Measurements from ENCODE around the gene PIGU. TPM values are rescaled to one million over a fixed set of nuclear protein-coding genes. Genes with fewer than 3 reads are reported as not detected.

PIGU gene
- total RNA-seq, 1 donor from 2014 or later, result 20.7 TPM

DNA sequence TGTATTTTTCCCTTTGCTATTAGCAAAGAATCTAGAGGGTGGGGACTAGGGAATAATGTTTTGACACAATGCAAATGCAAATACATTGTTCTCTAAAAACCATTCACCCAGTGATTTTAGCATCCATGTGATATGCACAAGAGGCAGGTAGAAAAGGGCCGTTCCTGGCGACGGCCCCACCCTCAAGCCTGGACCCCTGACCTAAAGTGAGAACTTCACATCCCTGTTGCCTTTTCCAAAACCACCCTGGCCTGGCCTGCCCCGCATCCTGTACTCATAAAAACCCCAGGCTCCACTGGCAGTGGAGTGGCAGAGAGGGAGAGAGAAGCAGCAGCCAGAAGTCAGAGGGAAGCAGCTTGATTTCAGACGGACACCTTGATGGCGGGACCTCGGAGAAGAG is 69.8 kb downstream of the PIGU start:
- TF ChIP-seq CTCF (IDR thresholded peaks at IDR 0.05; ENCODE audit: insufficient read depth, low read length, poor library complexity, severe bottlenecking), result no peak

GRCh38 chr20:34604980-34605788 is 71.7 kb downstream of the PIGU start:
- no peaks in the 10 kb centered on the region for H3K27me3 ChIP-seq (ENCODE audit: control insufficient read depth, insufficient read depth, low read length)
- no peak for DNase-seq (ENCODE audit: low read depth)
- no peaks in the 10 kb centered on the region for H3K36me3 ChIP-seq (ENCODE audit: control insufficient read depth, insufficient read depth, low read length)
- H3K4me3 ChIP-seq (ENCODE audit: low read depth, low read length), result no peak overlapping the region
- no peak for TF ChIP-seq CTCF (IDR thresholded peaks at IDR 0.05; ENCODE audit: insufficient read depth, low read length, poor library complexity, severe bottlenecking)

More for the DNA sequence above, 69.8 kb downstream of the PIGU start:
- Histone ChIP-seq H3K4me3 (ENCODE audit: low read depth, low read length) (no peak overlapping the region), H3K36me3 (ENCODE audit: control insufficient read depth, insufficient read depth, low read length) (no peaks in the 10 kb centered on the region), H3K27me3 (ENCODE audit: control insufficient read depth, insufficient read depth, low read length) (no peaks in the 10 kb centered on the region)
- no peak for DNase-seq (ENCODE audit: low read depth)

- H3K4me3 ChIP-seq (ENCODE audit: low read depth, low read length), result no peak overlapping the region
- TF ChIP-seq CTCF (IDR thresholded peaks at IDR 0.05; ENCODE audit: insufficient read depth, low read length, poor library complexity, severe bottlenecking), result no peak
- no peaks in the 10 kb centered on the region for H3K27me3 ChIP-seq (ENCODE audit: control insufficient read depth, insufficient read depth, low read length)
- no peak for DNase-seq (ENCODE audit: low read depth)
- H3K36me3 ChIP-seq (ENCODE audit: control insufficient read depth, insufficient read depth, low read length), result no peaks in the 10 kb centered on the region
These were observed 75.8 kb downstream of the PIGU start for GRCh38 chr20:34600892-34601653.

DNA sequence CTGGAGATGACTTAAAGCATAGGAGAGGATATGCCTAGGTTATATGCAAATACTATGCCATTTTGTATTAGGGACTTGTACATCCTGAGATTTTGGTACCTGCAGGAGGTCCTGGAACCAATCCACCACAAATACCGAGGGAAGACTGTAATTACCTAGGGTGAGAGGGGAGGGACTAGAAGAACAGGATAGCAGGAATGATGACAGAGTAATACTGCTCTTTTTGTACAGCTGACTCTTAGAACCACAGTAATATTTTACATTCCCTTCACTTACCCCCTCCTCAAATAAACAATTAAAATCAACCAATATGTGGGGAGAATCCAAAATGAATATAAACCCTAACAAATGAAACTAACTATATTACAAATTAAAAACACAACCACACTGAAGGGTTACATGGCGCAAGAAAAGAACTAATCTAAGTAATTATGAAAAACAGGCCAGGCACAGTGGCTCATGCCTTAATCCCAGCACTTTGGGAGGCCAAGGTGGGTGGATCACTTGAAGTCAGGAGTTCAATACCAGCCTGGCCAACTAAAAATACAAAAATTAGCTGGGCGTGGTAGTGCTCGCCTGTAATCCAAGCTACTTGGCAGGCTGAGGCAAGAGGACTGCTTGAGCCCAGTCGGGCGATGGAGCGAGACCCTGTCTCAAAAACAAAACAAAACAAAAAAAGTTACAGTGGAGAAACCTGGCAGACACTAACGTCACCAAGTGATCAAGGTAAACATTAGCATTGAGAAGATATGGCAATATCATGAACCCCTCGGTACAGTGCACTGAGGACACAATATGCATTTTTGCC is 81.3 kb downstream of the PIGU start:
- H3K36me3 ChIP-seq (ENCODE audit: control insufficient read depth, insufficient read depth, low read length), result no peaks in the 10 kb centered on the region
- no peak for DNase-seq (ENCODE audit: low read depth)
- TF ChIP-seq CTCF (IDR thresholded peaks at IDR 0.05; ENCODE audit: insufficient read depth, low read length, poor library complexity, severe bottlenecking), result no peak
- no peak overlapping the region for H3K4me3 ChIP-seq (ENCODE audit: low read depth, low read length)
- no peaks in the 10 kb centered on the region for H3K27me3 ChIP-seq (ENCODE audit: control insufficient read depth, insufficient read depth, low read length)

DNA sequence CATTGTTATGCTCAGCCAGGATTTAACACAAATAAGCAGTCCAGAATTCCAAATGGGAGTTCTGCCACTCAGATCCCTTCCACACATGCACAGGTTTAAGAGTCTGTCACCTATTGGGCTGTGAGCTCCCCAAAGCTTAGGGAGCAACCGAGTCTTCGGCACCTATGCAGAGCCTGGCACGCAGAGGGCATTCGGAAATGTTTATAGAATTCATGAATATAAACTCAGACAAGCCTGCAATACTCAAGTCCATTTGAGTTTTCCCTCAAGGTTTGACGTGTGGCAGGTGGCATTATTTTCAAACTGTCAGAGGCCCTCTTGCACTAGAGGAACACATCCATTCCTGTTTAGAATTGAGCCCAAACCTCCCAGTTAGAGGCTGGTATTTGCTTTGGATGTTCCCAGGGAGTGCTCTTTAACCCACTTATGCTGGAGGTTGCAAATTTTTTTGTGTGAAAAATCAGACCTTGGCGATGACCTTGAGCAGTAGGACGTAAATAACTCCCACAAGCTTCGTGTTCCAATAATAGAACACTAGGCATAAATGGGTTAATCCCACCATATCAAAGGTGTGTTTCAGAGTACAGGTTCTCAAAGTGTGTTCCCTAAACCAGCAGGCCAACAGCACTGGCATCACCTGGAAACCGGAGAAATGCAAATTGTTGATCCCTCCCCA is 90.3 kb downstream of the PIGU start:
- Histone ChIP-seq H3K36me3 (ENCODE audit: control insufficient read depth, insufficient read depth, low read length) (no peaks in the 10 kb centered on the region), H3K4me3 (ENCODE audit: low read depth, low read length) (no peak overlapping the region), H3K27me3 (ENCODE audit: control insufficient read depth, insufficient read depth, low read length) (no peaks in the 10 kb centered on the region)
- no peak for TF ChIP-seq CTCF (IDR thresholded peaks at IDR 0.05; ENCODE audit: insufficient read depth, low read length, poor library complexity, severe bottlenecking)
- DNase-seq (ENCODE audit: low read depth), result no peak

All from kidney epithelial cell (primary cell).